Measurements from ENCODE around the gene PYGM.

The PYGM gene

GRCh38 chr11:64712430-64713015 lies 47.3 kb downstream of the PYGM start:
- H3K4me3 ChIP-seq (ENCODE audit: low read depth, low read length): no peak overlapping the region
- no peaks in the 10 kb centered on the region; the same call in none of the 2 replicates for H3K27me3 ChIP-seq
- TF ChIP-seq CTCF (IDR thresholded peaks at IDR 0.05; ENCODE audit: low read depth, low read length): no peak
- DNase-seq: no peak
- H3K9me3 ChIP-seq: no peaks in the 10 kb centered on the region
- H3K4me1 ChIP-seq: no peaks in the 10 kb centered on the region
- no peaks in the 10 kb centered on the region for H3K36me3 ChIP-seq

- no peak for TF ChIP-seq CTCF (IDR thresholded peaks at IDR 0.05; ENCODE audit: low read depth, low read length)
- no peaks in the 10 kb centered on the region for H3K9me3 ChIP-seq
- H3K4me1 ChIP-seq: no peaks in the 10 kb centered on the region
- DNase-seq: no peak
- H3K4me3 ChIP-seq (ENCODE audit: low read depth, low read length): no peak overlapping the region
- no peaks in the 10 kb centered on the region; the same call in none of the 2 replicates for H3K27me3 ChIP-seq
- no peaks in the 10 kb centered on the region for H3K36me3 ChIP-seq
These were observed 47.8 kb downstream of the PYGM start for GRCh38 chr11:64711956-64712362.

- no peaks in the 10 kb centered on the region; the same call in none of the 2 replicates for H3K27me3 ChIP-seq
- no peak for DNase-seq
- no peak for TF ChIP-seq CTCF (IDR thresholded peaks at IDR 0.05; ENCODE audit: low read depth, low read length)
- H3K9me3 ChIP-seq: no peaks in the 10 kb centered on the region
- H3K4me1 ChIP-seq: no peaks in the 10 kb centered on the region
- H3K4me3 ChIP-seq (ENCODE audit: low read depth, low read length): no peak overlapping the region
- H3K36me3 ChIP-seq: no peaks in the 10 kb centered on the region
These were observed 48.4 kb downstream of the PYGM start for GRCh38 chr11:64711138-64711955.

GRCh38 chr11:64710418-64711137 lies 49.2 kb downstream of the PYGM start:
- H3K4me1 ChIP-seq: no peaks in the 10 kb centered on the region
- H3K4me3 ChIP-seq (ENCODE audit: low read depth, low read length): no peak overlapping the region
- H3K9me3 ChIP-seq: no peaks in the 10 kb centered on the region
- no peaks in the 10 kb centered on the region; the same call in none of the 2 replicates for H3K27me3 ChIP-seq
- H3K36me3 ChIP-seq: no peaks in the 10 kb centered on the region
- TF ChIP-seq CTCF (IDR thresholded peaks at IDR 0.05; ENCODE audit: low read depth, low read length): no peak
- no peak for DNase-seq

- H3K9me3 ChIP-seq: no peaks in the 10 kb centered on the region
- no peaks in the 10 kb centered on the region for H3K4me1 ChIP-seq
- no peaks in the 10 kb centered on the region for H3K36me3 ChIP-seq
- no peaks in the 10 kb centered on the region for H3K27me3 ChIP-seq
- TF ChIP-seq CTCF (IDR thresholded peaks at IDR 0.05; ENCODE audit: low read depth, low read length): no peak
- no peak for DNase-seq
- no peak overlapping the region for H3K4me3 ChIP-seq (ENCODE audit: low read depth, low read length)
These were observed 54.3 kb downstream of the PYGM start for GRCh38 chr11:64705501-64705900.
